GM19351 (cell line): ENCODE measurements around the gene CORO1C.
A peak's percentile ranks its signal among the peaks of the same experiment; 100 is the strongest.

Experiments
- ATAC-seq: cut with Tn5 transposase; IDR thresholded peaks from one replicate; pipeline ENCODE4 v1.9.1; 2021; ENCODE audit warnings: mild to moderate bottlenecking, moderate library complexity; ENCODE audit not compliant: unreplicated experiment

The CORO1C gene

GRCh38 chr12:108700833-108701541, 30.3 kb downstream of the CORO1C start:
- no peak for ATAC-seq

GRCh38 chr12:108699955-108700563, 31.3 kb downstream of the CORO1C start:
- ATAC-seq, result no peak

- ATAC-seq, result no peak
These were observed 33.4 kb downstream of the CORO1C start for GRCh38 chr12:108697905-108698304.

- no peak for ATAC-seq
These were observed 34.4 kb downstream of the CORO1C start for GRCh38 chr12:108696996-108697290.

- no peak for ATAC-seq
These were observed 35.0 kb downstream of the CORO1C start for GRCh38 chr12:108696111-108696995.

GRCh38 chr12:108694812-108695278, 36.5 kb downstream of the CORO1C start:
- ATAC-seq, result no peak

GRCh38 chr12:108693751-108694150, 37.6 kb downstream of the CORO1C start:
- ATAC-seq, result no peak

- no peak for ATAC-seq
These were observed 38.1 kb downstream of the CORO1C start for GRCh38 chr12:108693186-108693730.

- no peak for ATAC-seq
These were observed 39.1 kb downstream of the CORO1C start for GRCh38 chr12:108691998-108692808.

GRCh38 chr12:108691175-108691997, 39.9 kb downstream of the CORO1C start:
- ATAC-seq, result peak; percentile 81

- no peak for ATAC-seq
These were observed 40.7 kb downstream of the CORO1C start for GRCh38 chr12:108690542-108691174.

- ATAC-seq, result no peak
These were observed 41.2 kb downstream of the CORO1C start for GRCh38 chr12:108690191-108690518.

- ATAC-seq, result no peak
These were observed 41.8 kb downstream of the CORO1C start for GRCh38 chr12:108689314-108690190.

- ATAC-seq, result no peak
These were observed 44.5 kb downstream of the CORO1C start for GRCh38 chr12:108686780-108687179.

- ATAC-seq, result no peak
These were observed 45.7 kb downstream of the CORO1C start for GRCh38 chr12:108685469-108686260.

GRCh38 chr12:108683906-108684556, 47.3 kb downstream of the CORO1C start:
- no peak for ATAC-seq

- ATAC-seq, result no peak
These were observed 50.0 kb downstream of the CORO1C start for GRCh38 chr12:108681317-108681716.
